Keratinocyte (primary cell): ENCODE results near the gene LMNTD2. TPM values are rescaled to one million over a fixed set of nuclear protein-coding genes. Genes with fewer than 3 reads are reported as not detected.
A peak's percentile ranks its signal among the peaks of the same experiment; 100 is the strongest.
"Not testable (repeated sequence)": the region's sequence is repeated elsewhere in the genome, so short reads cannot be mapped to it uniquely, and the experiment has no call there.

Experiments used
- DNase-seq: peaks from one replicate; pipeline ENCODE4 v3.0.0-alpha.2; 2011; ENCODE audit warnings: low read depth, missing footprints, low spot score
- FAIRE-seq: peaks from 2 replicates; lab custom pipeline; 2011; peaks lifted over from hg19 to GRCh38; lab: Jason Lieb, UNC
- H2AFZ ChIP-seq: 2 replicates; pipeline ENCODE4 v1.6.0; 2012; ENCODE audit warnings: low read length, control low read depth, inconsistent platforms; ENCODE audit not compliant: control insufficient read depth
- H3K27ac ChIP-seq: 2 replicates; pipeline ENCODE4 v1.5.1; 2011; ENCODE audit warnings: low read length; ENCODE audit not compliant: control insufficient read depth, insufficient read depth
- H3K27me3 ChIP-seq: 3 replicates; pipeline ENCODE4 v1.6.0; 2011; ENCODE audit warnings: low read length; ENCODE audit not compliant: control insufficient read depth, insufficient read depth; ENCODE audit errors: extremely low read depth
- H3K36me3 ChIP-seq, 2 experiments: 2 replicates in 1 of 2; 3 replicates in 1 of 2; pipeline ENCODE4 v1.5.1; 2011; ENCODE audit warnings: low read length in 2 of 2, mild to moderate bottlenecking in 1 of 2; ENCODE audit not compliant: control insufficient read depth in 2 of 2, insufficient read depth in 2 of 2; ENCODE audit errors: extremely low read depth in 1 of 2
- H3K4me1 ChIP-seq: 3 replicates; pipeline ENCODE4 v1.5.1; 2011; ENCODE audit warnings: low read length; ENCODE audit not compliant: control insufficient read depth, insufficient read depth; ENCODE audit errors: extremely low read depth
- H3K4me2 ChIP-seq: 3 replicates; pipeline ENCODE4 v1.6.0; 2011; ENCODE audit warnings: low read depth, low read length; ENCODE audit not compliant: control insufficient read depth, insufficient read depth; ENCODE audit errors: extremely low read depth
- H3K4me3 ChIP-seq, 3 experiments: fragments of 200-600 bp in 1 of 3; sonication (generic) in 1 of 3; 2 replicates in 2 of 3; 3 replicates in 1 of 3; pipeline ENCODE4 v1.5.1; 2011 to 2016; ENCODE audit warnings: low read length in 3 of 3, mild to moderate bottlenecking in 3 of 3, control low read depth in 2 of 3, inconsistent platforms in 1 of 3, low read depth in 1 of 3, mixed read lengths in 1 of 3, mixed run types in 1 of 3, moderate library complexity in 1 of 3; ENCODE audit not compliant: control insufficient read depth in 2 of 3, insufficient read depth in 2 of 3; ENCODE audit errors: extremely low read depth in 1 of 3
- H3K79me2 ChIP-seq: 2 replicates; pipeline ENCODE4 v1.6.0; 2012; ENCODE audit warnings: low read length; ENCODE audit not compliant: control insufficient read depth, insufficient read depth
- H3K9ac ChIP-seq: 3 replicates; pipeline ENCODE4 v1.6.0; 2011; ENCODE audit warnings: low read length; ENCODE audit not compliant: control insufficient read depth, insufficient read depth; ENCODE audit errors: extremely low read depth
- H3K9me1 ChIP-seq: 3 replicates; pipeline ENCODE4 v1.6.0; 2011; ENCODE audit warnings: low read length; ENCODE audit not compliant: control insufficient read depth, insufficient read depth; ENCODE audit errors: extremely low read depth
- H3K9me3 ChIP-seq: 2 replicates; pipeline ENCODE4 v1.5.1; 2012; ENCODE audit warnings: low read depth, low read length; ENCODE audit not compliant: control insufficient read depth
- H4K20me1 ChIP-seq: 3 replicates; pipeline ENCODE4 v1.6.0; 2011; ENCODE audit warnings: low read length; ENCODE audit not compliant: control insufficient read depth, insufficient read depth; ENCODE audit errors: extremely low read depth
- CTCF ChIP-seq, 3 experiments: IDR thresholded peaks in 1 of 3; conservative IDR thresholded peaks in 1 of 3; optimal IDR thresholded peaks in 1 of 3; 2 replicates in 2 of 3; 3 replicates in 1 of 3; pipeline versions ENCODE3 to v1.5.1; 2011; ENCODE audit warnings: low read length in 3 of 3, mild to moderate bottlenecking in 3 of 3, moderate library complexity in 2 of 3, control low read depth in 1 of 3, inconsistent platforms in 1 of 3; ENCODE audit not compliant: insufficient read depth in 2 of 3; ENCODE audit errors: extremely low read depth in 1 of 3
- EZH2 ChIP-seq: IDR thresholded peaks from one replicate; pipeline ENCODE4 v1.6.1; 2012; ENCODE audit warnings: inconsistent platforms, mild to moderate bottlenecking, low read length, moderate library complexity
- dilution Hi-C: fragments of 300-500 bp; cut with MboI; formaldehyde crosslinking; loops from one replicate; pipeline ENCODE4 v1.7.0; 2020; ENCODE audit warnings: low sequenced_read_pairs; ENCODE audit not compliant: extremely low pct_ligation_motif_present
- polyA plus RNA-seq, 5 experiments: library from polyadenylated mRNA; depleted of rRNA in 3 of 5; stranded (reverse) in 3 of 5; stranded (forward) in 1 of 5; unstranded in 1 of 5; fragments of >200 nt; gene quantifications; 1 replicate in 1 of 5; 2 replicates in 3 of 5; 3 replicates in 1 of 5; pipeline versions ENCODE4 v1.2.1 to v1.2.3, GENCODE V29; 2011 to 2012; ENCODE audit warnings: missing spikeins in 2 of 5, low read depth in 1 of 5, low replicate concordance in 1 of 5

Gene LMNTD2
- polyA plus RNA-seq, 1 donor (not counting 4 experiments of a cell fraction or from before 2014, with no cell fraction given): 1.2 TPM

- DNase-seq (peak; percentile 92), FAIRE-seq (peak; percentile 63)
- H3K9me1 ChIP-seq: no peaks in the 10 kb centered on the region
- no peaks in the 10 kb centered on the region for H4K20me1 ChIP-seq
- peak overlapping the region; percentile 48 for H3K27ac ChIP-seq
- peaks cover 20% of the 10 kb centered on the region for H3K4me1 ChIP-seq
- no peaks in the 10 kb centered on the region for H3K79me2 ChIP-seq
- H3K36me3 ChIP-seq: no peaks in the 10 kb centered on the region
- H3K9me3 ChIP-seq: peaks cover 3% of the 10 kb centered on the region
- peak overlapping the region; percentile 39 for H3K4me2 ChIP-seq
- TF ChIP-seq EZH2 (no peak), CTCF (optimal IDR thresholded peaks at IDR 0.05 in 1 of 3, IDR thresholded peaks at IDR 0.05 in 1 of 3, conservative IDR thresholded peaks at IDR 0.05 in 1 of 3; ENCODE audit: extremely low read depth in 1 of 3, insufficient read depth in 2 of 3, low read length in 3 of 3) (peak; percentile 73 to 84 (median 82))
- H3K9ac ChIP-seq: no peak overlapping the region
- no peaks in the 10 kb centered on the region for H3K27me3 ChIP-seq
- dilution Hi-C loops: no loop called here
- H2AFZ ChIP-seq: peak overlapping the region; percentile 17
- peak overlapping the region in 1 of 3 experiments; percentile 19 for H3K4me3 ChIP-seq
Measured at GRCh38 chr11:518463-519202, 41.9 kb downstream of the LMNTD2 start.

- H3K27me3 ChIP-seq, FAIRE-seq, H3K36me3 ChIP-seq, H3K4me2 ChIP-seq, H3K79me2 ChIP-seq, H3K9me1 ChIP-seq, dilution Hi-C loops, H2AFZ ChIP-seq, H3K27ac ChIP-seq, H3K9me3 ChIP-seq, H3K9ac ChIP-seq, H3K4me3 ChIP-seq, DNase-seq, H4K20me1 ChIP-seq: not testable (repeated sequence)
- peaks cover 20% of the 10 kb centered on the region for H3K4me1 ChIP-seq
Measured at GRCh38 chr11:516918-517685, 43.4 kb downstream of the LMNTD2 start.
